CD4-positive, alpha-beta T cell (primary cell): Measurements from ENCODE around the gene ZNF891. TPM values are rescaled to one million over a fixed set of nuclear protein-coding genes. Genes with fewer than 3 reads are reported as not detected.

Source experiments
- ATAC-seq: fragments of 200-7000 bp; cut with Tn5 transposase; one replicate; pipeline ENCODE4 v1.10.0; 2022; ENCODE audit warnings: mild to moderate bottlenecking; ENCODE audit not compliant: poor library complexity
- CTCF ChIA-PET: fragments of 350-600 bp; sonication (Branson Sonifier 250); formaldehyde crosslinking; loops from one replicate; lab custom pipeline; 2021; ENCODE audit warnings: antibody characterized with exemption, inconsistent platforms; lab: Charles Lee
- POLR2A ChIA-PET: fragments of 350-600 bp; sonication (Branson Sonifier 250); formaldehyde crosslinking; loops from one replicate; lab custom pipeline; 2021; ENCODE audit warnings: antibody characterized with exemption, inconsistent platforms; lab: Charles Lee
- DNase-seq, 14 experiments: peaks; one replicate each; pipeline ENCODE4 v3.0.0-alpha.2; 2013 to 2020; ENCODE audit warnings: mixed read lengths in 2 of 14
- H3K27ac ChIP-seq, 2 donors: one replicate each; pipeline versions ENCODE4 v1.5.1 to v1.7.0; 2013; ENCODE audit warnings: low read length in 2 of 2, low read depth in 1 of 2, mild to moderate bottlenecking in 1 of 2
- H3K27me3 ChIP-seq, 2 experiments: 1 replicate in 1 of 2; 2 replicates in 1 of 2; pipeline versions ENCODE4 v1.6.1 to v1.7.0; 2013; ENCODE audit warnings: low read length in 2 of 2, control low read depth in 1 of 2, mild to moderate bottlenecking in 1 of 2, moderate library complexity in 1 of 2; ENCODE audit not compliant: insufficient read depth in 2 of 2, control insufficient read depth in 1 of 2
- H3K36me3 ChIP-seq: one replicate; pipeline ENCODE4 v1.6.1; 2013; ENCODE audit warnings: low read length, control low read depth; ENCODE audit not compliant: insufficient read depth
- H3K4me1 ChIP-seq: one replicate; pipeline ENCODE4 v1.6.1; 2013; ENCODE audit warnings: low read length, control low read depth; ENCODE audit not compliant: insufficient read depth
- H3K4me3 ChIP-seq: one replicate; pipeline ENCODE4 v1.5.1; 2013; ENCODE audit warnings: mild to moderate bottlenecking, low read length, moderate library complexity
- H3K9me3 ChIP-seq, 2 experiments: 1 replicate in 1 of 2; 2 replicates in 1 of 2; pipeline versions ENCODE4 v1.6.1 to v1.7.0; 2013; ENCODE audit warnings: low read length in 2 of 2, mild to moderate bottlenecking in 2 of 2, control low read depth in 1 of 2, moderate library complexity in 1 of 2; ENCODE audit not compliant: control insufficient read depth in 1 of 2, insufficient read depth in 1 of 2
- H3K27ac Mint-ChIP-seq: one replicate; pipeline ENCODE4 v1.8.0; 2020; ENCODE audit warnings: mixed read lengths
- H3K27me3 Mint-ChIP-seq: one replicate; pipeline ENCODE4 v1.8.0; 2021; ENCODE audit warnings: mixed read lengths
- H3K36me3 Mint-ChIP-seq: one replicate; pipeline ENCODE4 v1.8.0; 2021; ENCODE audit warnings: low read depth, mixed read lengths
- H3K4me1 Mint-ChIP-seq: one replicate; pipeline ENCODE4 v1.8.0; 2021; ENCODE audit warnings: low read depth, mixed read lengths
- H3K4me3 Mint-ChIP-seq: one replicate; pipeline ENCODE4 v1.8.0; 2020; ENCODE audit warnings: mild to moderate bottlenecking, mixed read lengths
- H3K9me3 Mint-ChIP-seq: one replicate; pipeline ENCODE4 v1.8.0; 2020; ENCODE audit warnings: mixed read lengths
- CTCF ChIP-seq: fragments of 200-600 bp; IDR thresholded peaks from one replicate; pipeline ENCODE4 v1.8.0; 2022; ENCODE audit warnings: antibody characterized with exemption, mild to moderate bottlenecking
- intact Hi-C, 2 experiments: fragments of 100-400 bp; cut with DNase I in 1 of 2; cut with micrococcal nuclease in 1 of 2; formaldehyde crosslinking; loops; one replicate each; pipeline versions ENCODE4 v1.15.1 to v1.9.0; 2023 to 2025; cut with DNase I, micrococcal nuclease
- total RNA-seq, 174 experiments: library from RNA in 2 of 174; stranded (reverse) in 2 of 174; gene quantifications; one replicate each; pipeline ENCODE4 v1.2.3 and lab custom pipeline; 2021 to 2026

The ZNF891 gene
- total RNA-seq, 2 experiments from 2014 or later: 4.5 TPM

GRCh38 chr12:133165776-133166175 lies 35.7 kb upstream of the ZNF891 start:
- no peaks in the 10 kb centered on the region for H3K27me3 Mint-ChIP-seq
- H3K4me3 ChIP-seq: no peak overlapping the region
- DNase-seq: no peak
- H3K36me3 Mint-ChIP-seq: peaks cover 57% of the 10 kb centered on the region
- intact Hi-C loops: no loop called here
- H3K36me3 ChIP-seq: no peaks in the 10 kb centered on the region
- no peak overlapping the region for H3K27ac Mint-ChIP-seq
- peaks cover 33% of the 10 kb centered on the region for H3K9me3 Mint-ChIP-seq
- ATAC-seq: no peak
- no peak for TF ChIP-seq CTCF
- H3K27ac ChIP-seq: no peak overlapping the region
- H3K9me3 ChIP-seq: peaks cover 40 to 63% of the 10 kb centered on the region in 2 experiments
- H3K4me1 Mint-ChIP-seq: no peaks in the 10 kb centered on the region
- POLR2A ChIA-PET: no interaction called here
- no peaks in the 10 kb centered on the region for H3K27me3 ChIP-seq
- CTCF ChIA-PET: no interaction called here
- no peaks in the 10 kb centered on the region for H3K4me1 ChIP-seq
- no peak overlapping the region for H3K4me3 Mint-ChIP-seq

GRCh38 chr12:133156125-133156690 lies 26.1 kb upstream of the ZNF891 start:
- Mint-ChIP-seq H3K36me3 (peaks cover 94% of the 10 kb centered on the region), H3K9me3 (peaks cover 33% of the 10 kb centered on the region), H3K4me1 (no peaks in the 10 kb centered on the region), H3K4me3 (no peak overlapping the region), H3K27me3 (no peaks in the 10 kb centered on the region), H3K27ac (no peak overlapping the region)
- POLR2A ChIA-PET: no interaction called here
- DNase-seq (no peak), ATAC-seq (no peak)
- CTCF ChIA-PET: no interaction called here
- no peaks in the 10 kb centered on the region for H3K4me1 ChIP-seq
- intact Hi-C loops: no loop called here
- H3K27me3 ChIP-seq: no peaks in the 10 kb centered on the region
- no peak overlapping the region for H3K27ac ChIP-seq
- no peak for TF ChIP-seq CTCF
- H3K4me3 ChIP-seq: no peak overlapping the region
- H3K36me3 ChIP-seq: peaks cover 49% of the 10 kb centered on the region
- peaks cover 36 to 96% of the 10 kb centered on the region in 2 experiments for H3K9me3 ChIP-seq

DNA sequence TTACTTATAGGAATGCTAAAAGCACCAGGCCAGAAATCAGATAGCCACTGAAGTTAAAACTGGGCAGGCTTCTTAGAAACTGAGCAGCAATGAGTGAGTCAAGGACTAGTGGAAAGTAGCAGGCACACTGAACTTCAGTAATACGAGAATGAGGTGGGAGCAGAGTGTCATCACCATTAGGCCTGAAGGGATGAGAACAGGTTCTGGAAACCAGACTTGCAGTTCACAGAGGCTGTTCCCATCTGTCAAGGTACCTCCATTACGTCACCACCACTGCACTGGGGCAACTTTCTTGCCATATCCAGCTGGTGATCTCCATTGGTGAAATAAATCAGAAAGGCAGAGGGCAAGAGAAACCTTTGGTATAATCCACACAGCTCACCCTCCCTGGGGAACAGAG lies 15.9 kb upstream of the ZNF891 start:
- H3K36me3 Mint-ChIP-seq: peaks cover 97% of the 10 kb centered on the region
- POLR2A ChIA-PET: no interaction called here
- H3K27ac Mint-ChIP-seq: no peak overlapping the region
- TF ChIP-seq CTCF: no peak
- no peaks in the 10 kb centered on the region for H3K4me1 ChIP-seq
- no peak overlapping the region for H3K4me3 ChIP-seq
- H3K27me3 ChIP-seq: no peaks in the 10 kb centered on the region
- no peak for DNase-seq
- peaks cover 50 to 88% of the 10 kb centered on the region in 2 experiments for H3K9me3 ChIP-seq
- intact Hi-C loops: no loop called here
- H3K4me1 Mint-ChIP-seq: no peaks in the 10 kb centered on the region
- peaks cover 60% of the 10 kb centered on the region for H3K36me3 ChIP-seq
- no peaks in the 10 kb centered on the region for H3K27me3 Mint-ChIP-seq
- no peak for ATAC-seq
- CTCF ChIA-PET: no interaction called here
- H3K4me3 Mint-ChIP-seq: no peak overlapping the region
- H3K9me3 Mint-ChIP-seq: peaks cover 35% of the 10 kb centered on the region
- H3K27ac ChIP-seq: no peak overlapping the region
